Lower lobe of right lung (tissue), 2 donors: ENCODE measurements around the gene ITPKB. TPM values are rescaled to one million over a fixed set of nuclear protein-coding genes. Genes with fewer than 3 reads are reported as not detected.
A peak's percentile ranks its signal among the peaks of the same experiment; 100 is the strongest.

Experiments
- ATAC-seq, 2 donors: fragments of 200-7000 bp; cut with Tn5 transposase; one replicate each; pipeline ENCODE4 v1.9.1; 2020 to 2022; ENCODE audit warnings: mild to moderate bottlenecking in 2 of 2, moderate library complexity in 2 of 2
- DNase-seq: peaks from one replicate; pipeline ENCODE4 v3.0.0-alpha.2; 2020
- H3K27ac ChIP-seq: fragments of 200-600 bp; one replicate; pipeline ENCODE4 v1.8.0; 2022
- H3K27me3 ChIP-seq: fragments of 200-600 bp; one replicate; pipeline ENCODE4 v1.8.0; 2022; ENCODE audit warnings: low read depth
- H3K36me3 ChIP-seq: fragments of 200-600 bp; one replicate; pipeline ENCODE4 v1.8.0; 2022; ENCODE audit warnings: mild to moderate bottlenecking
- H3K4me1 ChIP-seq: fragments of 200-600 bp; one replicate; pipeline ENCODE4 v1.8.0; 2022
- H3K4me3 ChIP-seq: fragments of 200-600 bp; one replicate; pipeline ENCODE4 v1.8.0; 2022; ENCODE audit warnings: mild to moderate bottlenecking
- H3K9me3 ChIP-seq: fragments of 200-600 bp; one replicate; pipeline ENCODE4 v1.8.0; 2022
- intact Hi-C: fragments of 100-400 bp; cut with DNase I; formaldehyde crosslinking; loops from one replicate; pipeline ENCODE4 v1.11.0; 2022
- total RNA-seq: library from RNA; stranded (reverse); fragmentation: NEBNext Ultra II Directional; extraction: Animal tissue kit (Norgen Biotek cat#: 25700); gene quantifications from one replicate; pipeline ENCODE4 v1.2.1, GENCODE V29; 2021
- TF ChIP-seq, protein P1 (sequence below): fragments of 200-600 bp; IDR thresholded peaks from one replicate; pipeline ENCODE4 v1.8.0; 2022; ENCODE audit warnings: antibody characterized with exemption, mild to moderate bottlenecking
- donor health status: DM: no; HTN: yes; CAD: no; lungs with severe emphysema.

ITPKB gene
- total RNA-seq, 1 donor from 2014 or later, result 42.3 TPM

DNA sequence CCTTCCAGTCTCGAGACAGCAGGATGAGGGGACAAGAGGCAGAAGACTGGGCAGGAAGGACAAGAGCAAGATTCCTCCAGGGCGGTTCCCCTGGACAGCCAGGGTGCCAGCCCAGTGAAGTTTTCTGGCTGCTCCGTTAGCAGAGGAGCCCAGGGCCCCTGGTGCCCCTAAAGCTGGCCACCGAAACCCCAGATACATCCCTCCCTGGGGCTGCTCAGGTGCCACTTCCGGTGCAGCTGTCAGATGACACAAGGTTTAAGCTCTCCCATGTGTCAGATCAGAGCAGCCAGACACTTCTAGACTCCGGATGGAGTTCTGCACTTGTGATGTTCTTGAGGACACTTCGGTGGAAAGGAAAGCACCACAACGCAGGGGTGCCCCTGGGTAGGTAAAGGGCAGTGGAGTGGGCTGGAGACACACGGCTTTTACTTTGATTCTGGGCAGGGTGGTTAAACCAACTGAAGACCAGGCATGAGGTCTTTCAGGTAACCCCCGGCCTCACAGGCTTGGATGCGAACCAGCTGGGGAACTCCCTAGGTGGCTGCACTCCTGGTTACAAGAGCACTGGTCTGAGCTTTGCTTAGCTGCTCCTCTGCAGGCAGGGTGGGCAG, 85.7 kb downstream of the ITPKB start:
- TF ChIP-seq, protein P1, sequence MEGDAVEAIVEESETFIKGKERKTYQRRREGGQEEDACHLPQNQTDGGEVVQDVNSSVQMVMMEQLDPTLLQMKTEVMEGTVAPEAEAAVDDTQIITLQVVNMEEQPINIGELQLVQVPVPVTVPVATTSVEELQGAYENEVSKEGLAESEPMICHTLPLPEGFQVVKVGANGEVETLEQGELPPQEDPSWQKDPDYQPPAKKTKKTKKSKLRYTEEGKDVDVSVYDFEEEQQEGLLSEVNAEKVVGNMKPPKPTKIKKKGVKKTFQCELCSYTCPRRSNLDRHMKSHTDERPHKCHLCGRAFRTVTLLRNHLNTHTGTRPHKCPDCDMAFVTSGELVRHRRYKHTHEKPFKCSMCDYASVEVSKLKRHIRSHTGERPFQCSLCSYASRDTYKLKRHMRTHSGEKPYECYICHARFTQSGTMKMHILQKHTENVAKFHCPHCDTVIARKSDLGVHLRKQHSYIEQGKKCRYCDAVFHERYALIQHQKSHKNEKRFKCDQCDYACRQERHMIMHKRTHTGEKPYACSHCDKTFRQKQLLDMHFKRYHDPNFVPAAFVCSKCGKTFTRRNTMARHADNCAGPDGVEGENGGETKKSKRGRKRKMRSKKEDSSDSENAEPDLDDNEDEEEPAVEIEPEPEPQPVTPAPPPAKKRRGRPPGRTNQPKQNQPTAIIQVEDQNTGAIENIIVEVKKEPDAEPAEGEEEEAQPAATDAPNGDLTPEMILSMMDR, result no peak
- ATAC-seq (peak; percentile 3 to 19), DNase-seq (peak; percentile 29)
- Histone ChIP-seq H3K9me3 (no peaks in the 10 kb centered on the region), H3K27me3 (no peaks in the 10 kb centered on the region), H3K4me3 (no peak overlapping the region), H3K36me3 (peaks cover 5% of the 10 kb centered on the region), H3K27ac (peak overlapping the region; percentile 71), H3K4me1 (peaks cover 76% of the 10 kb centered on the region)
- intact Hi-C loops, result no loop called here

DNA sequence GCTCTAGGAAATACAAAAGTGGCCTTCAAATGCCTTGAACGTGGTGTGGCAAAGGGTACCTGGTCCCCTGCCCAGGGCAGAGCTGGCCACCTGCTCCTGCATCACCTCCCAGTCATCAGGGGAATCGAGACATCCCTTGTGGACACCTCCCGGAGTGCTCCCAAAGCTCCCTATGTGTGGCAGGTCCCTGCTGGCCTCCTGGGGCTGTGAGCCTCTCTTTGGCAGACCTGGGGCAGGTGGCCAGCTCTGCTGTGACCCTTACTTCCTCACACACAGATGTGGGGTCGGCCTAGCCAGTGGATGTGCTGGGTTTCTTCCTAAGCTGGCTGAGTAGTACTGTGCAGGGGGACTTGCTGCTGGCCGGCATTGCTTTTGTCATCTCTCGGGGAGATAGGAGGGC, 86.5 kb downstream of the ITPKB start:
- TF ChIP-seq, protein P1, result no peak
- H3K4me1 ChIP-seq, result peaks cover 69% of the 10 kb centered on the region
- no peaks in the 10 kb centered on the region for H3K9me3 ChIP-seq
- intact Hi-C loops, result no loop called here
- H3K27me3 ChIP-seq, result no peaks in the 10 kb centered on the region
- peaks cover 13% of the 10 kb centered on the region for H3K36me3 ChIP-seq
- peak; percentile 33 for DNase-seq
- ATAC-seq, result no peak
- H3K27ac ChIP-seq, result peak overlapping the region; percentile 31
- H3K4me3 ChIP-seq, result no peak overlapping the region

DNA sequence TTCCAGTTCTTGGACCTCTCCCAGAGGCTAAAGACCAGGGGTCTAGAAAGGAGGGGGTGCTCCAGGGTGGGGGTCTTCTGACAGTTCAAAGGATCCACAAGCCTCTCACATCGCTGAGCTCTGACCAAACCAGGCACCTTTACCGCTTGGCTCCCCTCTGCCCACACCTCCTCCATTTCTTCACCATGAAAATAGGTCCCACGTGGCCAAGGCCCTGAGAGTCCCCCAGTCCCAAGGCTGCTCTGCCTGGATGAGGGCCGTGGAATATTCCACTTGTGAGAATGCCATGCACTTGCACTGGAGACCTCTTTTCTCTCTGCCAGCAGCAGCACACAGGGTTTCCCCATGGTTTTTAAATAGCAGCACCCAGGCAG, 87.4 kb downstream of the ITPKB start:
- no peak for ATAC-seq
- H3K9me3 ChIP-seq, result no peaks in the 10 kb centered on the region
- TF ChIP-seq, protein P1, result no peak
- intact Hi-C loops, result no loop called here
- no peak overlapping the region for H3K4me3 ChIP-seq
- H3K4me1 ChIP-seq, result peaks cover 61% of the 10 kb centered on the region
- H3K27ac ChIP-seq, result no peak overlapping the region
- H3K36me3 ChIP-seq, result peaks cover 22% of the 10 kb centered on the region
- DNase-seq, result no peak
- H3K27me3 ChIP-seq, result no peaks in the 10 kb centered on the region

DNA sequence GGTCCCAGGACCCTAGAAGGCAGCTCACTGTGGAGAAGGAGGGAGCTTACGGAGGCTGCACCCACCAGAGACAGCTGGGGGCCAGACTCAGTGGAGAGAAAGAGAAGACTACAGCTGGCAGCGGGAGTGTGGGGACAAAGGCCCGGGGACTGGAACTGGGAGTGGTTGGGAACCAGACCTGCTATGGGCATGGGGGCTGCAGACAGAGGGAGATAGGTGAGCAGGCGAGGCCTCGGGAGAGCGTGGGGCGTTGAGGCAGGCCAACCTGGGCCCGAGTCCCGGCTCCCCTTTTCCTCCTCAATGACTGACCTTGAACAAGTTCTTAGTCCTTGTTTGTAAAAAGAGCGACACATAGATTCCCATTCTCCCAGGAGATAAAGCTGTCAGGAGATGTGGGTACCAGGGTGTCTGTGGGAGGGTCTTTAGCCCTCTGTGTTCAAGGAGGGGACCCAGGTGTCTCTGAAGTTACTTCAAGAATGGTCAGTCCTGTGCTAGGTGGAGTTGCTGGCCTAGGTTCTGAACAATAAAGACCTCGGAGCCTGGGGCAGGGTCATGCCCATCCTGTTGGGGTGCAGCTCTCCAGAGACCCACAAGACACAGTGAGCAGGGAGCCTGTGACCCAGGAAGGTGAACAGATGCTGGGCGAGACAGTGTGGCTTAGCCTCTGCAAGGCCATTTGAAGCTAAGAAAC, 87.9 kb downstream of the ITPKB start:
- Histone ChIP-seq H3K27me3 (no peaks in the 10 kb centered on the region), H3K9me3 (no peaks in the 10 kb centered on the region), H3K36me3 (peaks cover 27% of the 10 kb centered on the region), H3K27ac (peak overlapping the region; percentile 1), H3K4me3 (no peak overlapping the region), H3K4me1 (peaks cover 56% of the 10 kb centered on the region)
- TF ChIP-seq, protein P1, result no peak
- peak; percentile 34 for DNase-seq
- intact Hi-C loops, result no loop called here
- ATAC-seq, result no peak

DNA sequence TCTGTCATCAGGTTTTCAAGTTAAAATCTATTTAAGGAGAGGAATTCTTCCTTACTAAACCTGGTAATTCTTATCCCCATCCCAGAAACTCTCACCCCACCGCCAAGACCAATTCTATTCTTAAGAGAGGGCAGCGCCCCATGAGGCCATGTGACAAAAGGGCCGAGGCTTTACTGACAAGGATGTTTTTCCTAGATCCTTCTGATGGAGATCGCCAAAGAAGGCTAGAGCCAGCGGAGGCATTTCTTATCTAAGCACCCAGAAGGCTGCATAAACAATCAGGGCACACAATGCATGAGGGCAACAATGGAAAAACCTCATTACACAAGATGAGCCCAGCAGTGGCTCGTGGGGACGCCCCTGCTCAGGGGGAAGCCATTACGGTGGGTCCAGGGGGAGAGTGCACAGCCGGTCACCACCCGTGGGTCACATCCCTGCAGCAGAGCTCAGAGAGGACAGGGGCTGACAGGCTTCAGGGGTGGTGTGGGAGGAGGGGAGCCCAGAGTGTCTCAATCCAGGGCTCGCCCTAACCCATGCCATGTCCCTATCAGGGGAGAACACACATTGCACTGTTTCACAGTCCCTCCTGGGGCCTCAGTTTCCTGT, 88.7 kb downstream of the ITPKB start:
- Histone ChIP-seq H3K27me3 (no peaks in the 10 kb centered on the region), H3K9me3 (no peaks in the 10 kb centered on the region), H3K4me1 (peaks cover 47% of the 10 kb centered on the region), H3K27ac (peak overlapping the region; percentile 34), H3K4me3 (no peak overlapping the region), H3K36me3 (peaks cover 36% of the 10 kb centered on the region)
- TF ChIP-seq, protein P1, result no peak
- intact Hi-C loops, result no loop called here
- peak; percentile 42 for DNase-seq
- peak in 1 of 2 donors; percentile 5 for ATAC-seq
